Measurements from ENCODE around the gene GOPC.

The GOPC gene

DNA sequence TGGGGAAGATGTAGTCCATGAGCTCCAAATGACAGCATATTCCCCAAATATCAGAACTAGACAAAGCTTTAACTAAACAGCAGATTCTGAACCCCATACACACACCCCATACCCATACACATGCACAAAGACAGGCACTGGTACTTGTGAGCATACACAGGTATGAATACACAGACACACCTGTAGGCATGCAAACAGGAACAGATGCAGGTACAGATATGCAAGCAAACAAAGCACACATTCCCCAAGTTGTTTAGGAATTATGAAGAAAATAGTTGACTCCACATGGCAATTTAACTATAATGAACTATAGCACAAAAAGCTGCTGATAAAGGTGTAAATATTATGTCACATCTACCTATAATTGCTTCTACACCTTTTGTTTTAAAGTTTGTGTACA, 16.7 kb downstream of the GOPC start:
- Histone ChIP-seq H3K9ac (ENCODE audit: low read length) (no peak overlapping the region), H3K4me2 (ENCODE audit: low read depth, low read length) (no peak overlapping the region), H3K36me3 (replicated peaks; ENCODE audit: insufficient read depth, low read length) (no peaks in the 10 kb centered on the region; the same call in 1 of the 2 replicates), H2AFZ (ENCODE audit: low read length) (no peak overlapping the region), H3K9me3 (replicated peaks; ENCODE audit: insufficient read depth, low read length) (no peaks in the 10 kb centered on the region), H3K27me3 (replicated peaks; ENCODE audit: insufficient read depth, low read length) (no peaks in the 10 kb centered on the region), H3K27ac (ENCODE audit: low read length) (no peak overlapping the region), H3K79me2 (ENCODE audit: low read length) (peaks cover 78% of the 10 kb centered on the region), H3K9me2 (replicated peaks; ENCODE audit: insufficient read depth, low read length) (no peaks in the 10 kb centered on the region), H3K4me3 (ENCODE audit: low read length) (no peak overlapping the region), H3K4me1 (ENCODE audit: low read length) (no peaks in the 10 kb centered on the region), H4K20me1 (ENCODE audit: insufficient read depth, low read length) (no peaks in the 10 kb centered on the region), H3F3A (ENCODE audit: insufficient read depth, low read length) (no peaks in the 10 kb centered on the region)
- no peak for DNase-seq
- TF ChIP-seq EZH2phosphoT487 (IDR thresholded peaks at IDR 0.05; ENCODE audit: low read length): no peak
- no peak for TF ChIP-seq EZH2 (optimal IDR thresholded peaks at IDR 0.05; ENCODE audit: low read depth, low read length)
- TF ChIP-seq, protein P1, sequence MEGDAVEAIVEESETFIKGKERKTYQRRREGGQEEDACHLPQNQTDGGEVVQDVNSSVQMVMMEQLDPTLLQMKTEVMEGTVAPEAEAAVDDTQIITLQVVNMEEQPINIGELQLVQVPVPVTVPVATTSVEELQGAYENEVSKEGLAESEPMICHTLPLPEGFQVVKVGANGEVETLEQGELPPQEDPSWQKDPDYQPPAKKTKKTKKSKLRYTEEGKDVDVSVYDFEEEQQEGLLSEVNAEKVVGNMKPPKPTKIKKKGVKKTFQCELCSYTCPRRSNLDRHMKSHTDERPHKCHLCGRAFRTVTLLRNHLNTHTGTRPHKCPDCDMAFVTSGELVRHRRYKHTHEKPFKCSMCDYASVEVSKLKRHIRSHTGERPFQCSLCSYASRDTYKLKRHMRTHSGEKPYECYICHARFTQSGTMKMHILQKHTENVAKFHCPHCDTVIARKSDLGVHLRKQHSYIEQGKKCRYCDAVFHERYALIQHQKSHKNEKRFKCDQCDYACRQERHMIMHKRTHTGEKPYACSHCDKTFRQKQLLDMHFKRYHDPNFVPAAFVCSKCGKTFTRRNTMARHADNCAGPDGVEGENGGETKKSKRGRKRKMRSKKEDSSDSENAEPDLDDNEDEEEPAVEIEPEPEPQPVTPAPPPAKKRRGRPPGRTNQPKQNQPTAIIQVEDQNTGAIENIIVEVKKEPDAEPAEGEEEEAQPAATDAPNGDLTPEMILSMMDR (IDR thresholded peaks at IDR 0.05; ENCODE audit: low read length): no peak

DNA sequence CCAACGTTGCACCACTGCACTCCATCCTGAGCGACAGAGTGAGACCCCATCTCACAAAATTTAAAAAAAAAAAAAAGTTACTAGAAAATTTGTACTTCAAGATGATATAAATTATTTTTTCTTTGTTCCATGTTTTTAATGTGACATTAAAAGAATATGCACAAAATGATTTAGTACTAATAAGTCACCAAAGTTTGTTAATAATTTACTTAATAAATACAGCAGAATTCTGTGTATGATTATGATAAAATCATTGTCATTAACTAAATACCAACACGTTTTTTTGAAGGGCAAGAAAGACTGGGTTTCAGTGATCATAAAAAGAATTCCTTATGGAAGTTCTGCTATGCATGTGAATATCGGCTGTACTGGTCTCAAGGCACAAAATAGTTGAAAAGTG, 28.1 kb downstream of the GOPC start:
- no peaks in the 10 kb centered on the region for H3K27me3 ChIP-seq (replicated peaks; ENCODE audit: insufficient read depth, low read length)
- H3F3A ChIP-seq (ENCODE audit: insufficient read depth, low read length): no peaks in the 10 kb centered on the region
- DNase-seq: no peak
- no peaks in the 10 kb centered on the region for H4K20me1 ChIP-seq (ENCODE audit: insufficient read depth, low read length)
- H3K4me2 ChIP-seq (ENCODE audit: low read depth, low read length): no peak overlapping the region
- H3K4me3 ChIP-seq (ENCODE audit: low read length): no peak overlapping the region
- H3K9me3 ChIP-seq (replicated peaks; ENCODE audit: insufficient read depth, low read length): no peaks in the 10 kb centered on the region
- peaks cover 5% of the 10 kb centered on the region; the same call in 1 of the 2 replicates for H3K79me2 ChIP-seq (ENCODE audit: low read length)
- TF ChIP-seq EZH2 (optimal IDR thresholded peaks at IDR 0.05; ENCODE audit: low read depth, low read length): no peak
- TF ChIP-seq, protein P1 (IDR thresholded peaks at IDR 0.05; ENCODE audit: low read length): no peak
- TF ChIP-seq EZH2phosphoT487 (IDR thresholded peaks at IDR 0.05; ENCODE audit: low read length): no peak
- no peak overlapping the region for H2AFZ ChIP-seq (ENCODE audit: low read length)
- H3K27ac ChIP-seq (ENCODE audit: low read length): no peak overlapping the region
- peaks cover 4% of the 10 kb centered on the region; the same call in 1 of the 2 replicates for H3K36me3 ChIP-seq (replicated peaks; ENCODE audit: insufficient read depth, low read length)
- H3K9ac ChIP-seq (ENCODE audit: low read length): no peak overlapping the region
- no peaks in the 10 kb centered on the region; the same call in 1 of the 2 replicates for H3K4me1 ChIP-seq (ENCODE audit: low read length)
- H3K9me2 ChIP-seq (replicated peaks; ENCODE audit: insufficient read depth, low read length): no peaks in the 10 kb centered on the region

DNA sequence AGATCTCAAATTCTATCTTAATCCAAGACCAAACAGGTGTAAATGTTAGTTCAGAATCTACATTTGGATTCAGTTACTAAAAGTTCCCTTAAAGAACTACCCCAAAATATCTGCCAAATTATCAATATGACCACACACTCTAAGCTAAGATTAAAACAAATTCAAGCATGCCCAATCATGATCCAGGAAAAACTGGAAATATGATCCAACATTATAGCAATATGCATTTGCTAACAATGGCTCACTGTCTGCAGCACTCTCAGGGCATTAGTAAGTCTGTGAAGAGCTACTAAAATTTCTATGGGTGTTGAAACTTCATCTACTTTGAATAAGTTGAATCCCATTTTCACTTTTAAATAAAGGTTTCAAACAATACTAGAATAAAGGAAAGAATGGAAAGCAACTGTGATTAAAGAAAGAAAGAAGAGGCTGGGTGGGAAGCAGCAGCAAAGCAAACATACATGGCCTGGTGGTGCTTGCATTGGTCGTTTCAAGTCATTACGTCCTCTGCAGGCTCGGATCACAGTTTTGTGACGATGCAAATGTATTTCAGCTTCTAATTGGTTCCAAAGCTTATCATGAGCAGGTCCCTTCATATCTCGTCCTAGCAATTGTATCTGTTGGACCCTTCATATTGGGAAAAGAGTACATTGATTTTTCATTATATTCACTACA, 29.2 kb downstream of the GOPC start:
- no peaks in the 10 kb centered on the region for H3K9me3 ChIP-seq (replicated peaks; ENCODE audit: insufficient read depth, low read length)
- H3K36me3 ChIP-seq (replicated peaks; ENCODE audit: insufficient read depth, low read length): peaks cover 12% of the 10 kb centered on the region
- no peaks in the 10 kb centered on the region for H3F3A ChIP-seq (ENCODE audit: insufficient read depth, low read length)
- peaks cover 3% of the 10 kb centered on the region; the same call in 1 of the 2 replicates for H3K79me2 ChIP-seq (ENCODE audit: low read length)
- H2AFZ ChIP-seq (ENCODE audit: low read length): no peak overlapping the region
- H3K4me1 ChIP-seq (ENCODE audit: low read length): no peaks in the 10 kb centered on the region
- TF ChIP-seq EZH2phosphoT487 (IDR thresholded peaks at IDR 0.05; ENCODE audit: low read length) (no peak), EZH2 (optimal IDR thresholded peaks at IDR 0.05; ENCODE audit: low read depth, low read length) (no peak)
- TF ChIP-seq, protein P1 (IDR thresholded peaks at IDR 0.05; ENCODE audit: low read length): no peak
- no peak overlapping the region for H3K4me2 ChIP-seq (ENCODE audit: low read depth, low read length)
- no peaks in the 10 kb centered on the region for H3K27me3 ChIP-seq (replicated peaks; ENCODE audit: insufficient read depth, low read length)
- no peak overlapping the region for H3K27ac ChIP-seq (ENCODE audit: low read length)
- no peak for DNase-seq
- no peaks in the 10 kb centered on the region for H3K9me2 ChIP-seq (replicated peaks; ENCODE audit: insufficient read depth, low read length)
- H4K20me1 ChIP-seq (ENCODE audit: insufficient read depth, low read length): no peaks in the 10 kb centered on the region
- H3K9ac ChIP-seq (ENCODE audit: low read length): no peak overlapping the region
- H3K4me3 ChIP-seq (ENCODE audit: low read length): no peak overlapping the region

Measured in MM.1S (cell line).